ENCODE measurements around the gene SMURF1.

DNA sequence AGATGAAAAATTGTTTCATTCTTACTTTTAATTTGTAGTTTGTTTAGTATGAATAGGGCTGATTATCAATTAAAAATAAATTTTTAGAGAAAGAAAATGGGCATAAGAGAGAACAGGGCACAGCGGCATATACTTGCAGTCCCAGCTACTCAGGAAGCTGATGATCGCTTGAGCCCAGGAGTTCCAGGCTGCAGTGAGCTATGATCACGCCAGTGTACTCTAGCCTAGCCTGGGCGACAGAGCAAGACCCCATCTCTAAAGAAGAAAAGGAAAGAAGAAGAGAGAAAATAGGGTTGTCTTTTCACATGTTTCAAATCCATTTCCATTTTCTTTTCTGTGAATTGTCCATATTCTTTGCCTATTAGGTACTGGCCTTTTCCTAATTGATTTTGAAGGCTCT lies 8.0 kb downstream of the SMURF1 start:
- TF ChIP-seq, protein P1, sequence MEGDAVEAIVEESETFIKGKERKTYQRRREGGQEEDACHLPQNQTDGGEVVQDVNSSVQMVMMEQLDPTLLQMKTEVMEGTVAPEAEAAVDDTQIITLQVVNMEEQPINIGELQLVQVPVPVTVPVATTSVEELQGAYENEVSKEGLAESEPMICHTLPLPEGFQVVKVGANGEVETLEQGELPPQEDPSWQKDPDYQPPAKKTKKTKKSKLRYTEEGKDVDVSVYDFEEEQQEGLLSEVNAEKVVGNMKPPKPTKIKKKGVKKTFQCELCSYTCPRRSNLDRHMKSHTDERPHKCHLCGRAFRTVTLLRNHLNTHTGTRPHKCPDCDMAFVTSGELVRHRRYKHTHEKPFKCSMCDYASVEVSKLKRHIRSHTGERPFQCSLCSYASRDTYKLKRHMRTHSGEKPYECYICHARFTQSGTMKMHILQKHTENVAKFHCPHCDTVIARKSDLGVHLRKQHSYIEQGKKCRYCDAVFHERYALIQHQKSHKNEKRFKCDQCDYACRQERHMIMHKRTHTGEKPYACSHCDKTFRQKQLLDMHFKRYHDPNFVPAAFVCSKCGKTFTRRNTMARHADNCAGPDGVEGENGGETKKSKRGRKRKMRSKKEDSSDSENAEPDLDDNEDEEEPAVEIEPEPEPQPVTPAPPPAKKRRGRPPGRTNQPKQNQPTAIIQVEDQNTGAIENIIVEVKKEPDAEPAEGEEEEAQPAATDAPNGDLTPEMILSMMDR (IDR thresholded peaks at IDR 0.05; ENCODE audit: low read depth, low read length, missing input control): no peak
- TF ChIP-seq, protein P2, sequence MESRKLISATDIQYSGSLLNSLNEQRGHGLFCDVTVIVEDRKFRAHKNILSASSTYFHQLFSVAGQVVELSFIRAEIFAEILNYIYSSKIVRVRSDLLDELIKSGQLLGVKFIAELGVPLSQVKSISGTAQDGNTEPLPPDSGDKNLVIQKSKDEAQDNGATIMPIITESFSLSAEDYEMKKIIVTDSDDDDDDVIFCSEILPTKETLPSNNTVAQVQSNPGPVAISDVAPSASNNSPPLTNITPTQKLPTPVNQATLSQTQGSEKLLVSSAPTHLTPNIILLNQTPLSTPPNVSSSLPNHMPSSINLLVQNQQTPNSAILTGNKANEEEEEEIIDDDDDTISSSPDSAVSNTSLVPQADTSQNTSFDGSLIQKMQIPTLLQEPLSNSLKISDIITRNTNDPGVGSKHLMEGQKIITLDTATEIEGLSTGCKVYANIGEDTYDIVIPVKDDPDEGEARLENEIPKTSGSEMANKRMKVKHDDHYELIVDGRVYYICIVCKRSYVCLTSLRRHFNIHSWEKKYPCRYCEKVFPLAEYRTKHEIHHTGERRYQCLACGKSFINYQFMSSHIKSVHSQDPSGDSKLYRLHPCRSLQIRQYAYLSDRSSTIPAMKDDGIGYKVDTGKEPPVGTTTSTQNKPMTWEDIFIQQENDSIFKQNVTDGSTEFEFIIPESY (IDR thresholded peaks at IDR 0.05): no peak
- TF ChIP-seq HNF4A (conservative IDR thresholded peaks at IDR 0.05): no peak
